HG02642 (cell line): ENCODE measurements around the gene TENM4.
"Not testable (repeated sequence)": the region's sequence is repeated elsewhere in the genome, so short reads cannot be mapped to it uniquely, and the experiment has no call there.

Experiments used
- ATAC-seq: cut with Tn5 transposase; IDR thresholded peaks from one replicate; pipeline ENCODE4 v1.9.1; 2021; ENCODE audit warnings: mild to moderate bottlenecking; ENCODE audit not compliant: unreplicated experiment, poor library complexity

TENM4 gene

DNA sequence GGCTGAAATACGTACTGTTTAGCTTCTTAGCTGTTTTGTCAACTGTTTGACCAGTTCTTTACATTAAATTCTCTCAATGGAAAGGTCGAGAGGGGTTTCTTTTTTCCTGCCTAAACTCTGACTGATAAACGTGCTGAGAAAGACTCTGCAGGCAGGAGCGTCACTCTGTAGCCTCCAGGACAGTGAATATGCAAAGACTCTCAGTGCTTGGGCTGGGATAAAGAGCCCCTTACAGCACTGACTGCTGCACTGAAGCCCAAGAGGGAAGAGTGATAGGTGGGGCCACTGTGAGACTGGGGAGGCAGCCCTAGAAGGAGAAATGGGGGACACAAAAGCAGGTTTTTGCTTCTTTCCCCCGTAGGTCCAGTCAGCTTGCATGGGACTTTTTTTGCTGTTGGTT, 213.5 kb downstream of the TENM4 start:
- no peak for ATAC-seq

DNA sequence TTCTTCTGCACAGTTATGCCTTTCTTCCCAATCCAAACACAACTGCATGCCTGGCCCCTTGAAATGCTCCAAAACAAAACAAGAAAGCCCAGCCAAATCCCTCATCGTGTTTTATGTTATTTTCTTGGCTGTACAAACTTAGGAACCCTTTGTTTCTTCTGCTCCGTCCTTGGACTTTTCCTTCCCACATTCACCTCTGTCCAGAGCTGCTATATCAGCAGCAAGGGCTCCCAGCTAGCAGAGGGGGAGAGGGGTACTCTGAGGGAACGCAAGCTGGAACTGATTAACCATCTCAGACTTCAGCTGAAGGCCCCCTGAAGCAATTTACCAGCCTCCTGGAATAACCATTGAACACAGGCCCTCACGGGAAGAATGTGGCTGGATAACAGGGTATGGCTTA, 214.7 kb downstream of the TENM4 start:
- no peak for ATAC-seq

DNA sequence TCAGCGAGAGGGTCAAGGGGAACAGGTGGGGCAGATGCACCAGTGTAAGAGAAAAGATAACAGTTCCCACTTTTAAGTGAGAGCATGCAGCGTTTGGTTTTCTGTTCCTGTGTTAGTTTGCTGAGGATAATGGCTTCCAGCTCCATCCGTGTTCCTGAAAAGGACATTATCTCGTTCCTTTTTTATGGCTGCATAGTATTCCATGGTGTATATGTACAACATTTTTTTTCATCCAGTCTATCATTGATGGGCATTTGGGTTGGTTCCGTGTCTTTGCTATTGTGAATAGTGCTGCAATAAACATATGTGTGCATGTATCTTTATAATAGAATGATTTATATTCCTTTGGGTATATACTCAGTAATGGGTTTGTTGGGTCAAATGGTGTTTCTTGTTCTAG, 218.7 kb downstream of the TENM4 start:
- ATAC-seq = not testable (repeated sequence)

DNA sequence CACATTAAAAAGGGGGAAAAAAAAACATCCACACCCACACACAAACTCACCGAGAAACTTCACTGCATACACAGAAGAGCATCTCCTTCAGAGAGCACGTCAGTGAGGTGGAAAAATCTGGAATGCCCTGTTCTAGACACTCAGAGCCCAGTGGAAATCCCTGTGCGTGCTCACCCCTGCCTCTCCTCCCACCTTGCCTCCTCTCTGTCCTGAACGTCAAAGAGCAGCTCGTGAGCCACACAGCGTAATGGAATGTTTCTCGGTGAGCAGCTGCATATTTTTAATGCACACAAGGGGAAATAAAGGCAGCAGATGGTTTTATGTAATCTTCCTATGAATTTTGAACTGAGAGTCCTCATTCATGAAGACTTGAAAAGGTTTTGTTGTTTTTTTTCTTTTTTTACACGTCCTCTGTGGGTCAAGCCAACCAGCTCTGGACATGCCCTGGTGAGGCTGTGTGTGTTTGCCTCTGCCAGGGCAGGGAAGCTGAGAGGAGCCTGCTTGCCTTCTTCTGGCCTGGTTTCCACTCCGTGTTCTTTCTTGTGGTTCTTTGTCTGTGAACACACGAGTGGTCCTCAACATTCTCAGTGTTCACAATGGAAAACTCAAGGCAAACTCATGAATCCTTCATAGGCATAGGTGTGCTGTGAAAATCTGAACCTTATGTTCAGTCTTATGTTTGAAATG, 219.2 kb downstream of the TENM4 start:
- no peak for ATAC-seq

DNA sequence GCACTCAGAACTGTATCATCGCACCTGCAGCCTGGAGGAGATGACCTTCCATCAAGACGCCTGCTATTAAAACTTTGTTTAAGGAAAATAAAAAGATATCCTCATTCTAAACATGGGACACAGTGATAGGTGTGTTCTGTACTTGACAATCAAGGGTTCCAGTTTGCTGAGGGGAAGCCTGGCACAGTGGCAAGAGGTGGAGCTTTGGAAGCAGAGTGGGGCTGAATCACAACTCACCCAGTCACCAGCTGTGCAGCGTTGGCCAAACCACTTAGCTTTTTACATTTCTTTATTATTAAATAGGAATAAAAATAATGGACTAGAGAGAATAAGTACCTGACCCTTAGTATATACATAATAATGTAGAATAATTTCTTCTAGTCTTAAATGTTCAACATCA, 220.7 kb downstream of the TENM4 start:
- no peak for ATAC-seq

DNA sequence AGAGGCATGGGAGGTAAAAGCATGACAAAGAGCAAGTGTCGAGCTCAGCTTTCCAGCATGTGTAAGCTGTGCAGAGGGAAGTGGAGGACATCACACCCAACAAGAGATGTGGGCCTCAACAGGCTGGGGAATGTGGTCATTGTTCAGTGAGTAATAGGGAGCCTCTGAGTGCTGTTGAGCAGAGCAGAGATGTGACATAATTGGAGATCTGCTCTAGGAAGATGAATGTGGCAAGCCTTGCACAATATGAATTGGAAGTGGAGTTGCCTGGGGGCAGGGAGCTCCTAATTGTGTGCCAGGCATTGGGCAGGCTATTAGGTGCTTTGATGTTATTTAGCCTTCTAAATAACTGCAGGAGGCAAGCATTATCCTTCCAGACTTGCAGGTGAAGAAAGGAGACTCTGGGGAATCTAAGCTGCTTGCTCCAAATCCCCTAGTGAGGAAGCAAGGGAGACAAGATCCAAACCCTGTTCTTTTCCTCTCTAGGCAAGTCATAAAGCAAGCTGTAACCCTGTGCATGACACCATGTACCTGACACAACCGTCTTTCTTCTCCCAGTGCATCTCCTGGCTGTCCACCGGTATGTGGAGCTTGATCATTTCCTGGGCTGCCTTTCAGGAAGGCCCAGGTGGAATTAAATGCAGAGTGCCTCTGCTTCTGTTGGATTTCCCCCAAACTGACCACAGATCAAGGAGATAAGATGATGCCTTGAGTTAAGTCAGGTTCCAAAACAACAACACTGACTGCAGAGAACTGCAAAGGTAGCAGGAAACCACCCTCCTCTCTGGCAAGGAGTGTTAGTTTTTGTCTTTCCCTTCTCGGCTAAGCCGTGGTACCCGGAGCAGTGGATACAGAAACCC, 221.4 kb downstream of the TENM4 start:
- no peak for ATAC-seq

DNA sequence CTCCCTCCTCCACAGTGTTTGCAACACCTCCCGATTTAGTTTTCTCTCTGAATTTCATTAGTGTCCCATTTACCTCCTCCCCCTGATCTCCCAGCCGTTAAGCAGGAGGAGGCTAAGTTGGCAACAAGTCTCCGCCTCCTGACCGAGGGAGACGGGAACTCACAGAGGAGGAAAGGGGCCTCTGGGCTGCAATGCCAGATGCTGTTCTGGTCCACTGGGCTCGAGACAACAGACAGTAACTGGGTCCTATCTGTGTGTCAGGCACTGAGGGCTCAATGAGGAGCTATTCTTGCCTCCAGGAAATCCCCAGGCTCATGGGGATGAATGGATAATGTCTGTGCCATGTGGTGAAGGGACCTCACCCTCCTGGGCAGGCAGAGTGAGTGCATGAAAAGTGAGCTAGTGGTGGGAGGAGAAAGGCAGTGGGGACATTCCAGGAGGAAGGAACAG, 228.1 kb downstream of the TENM4 start:
- no peak for ATAC-seq

DNA sequence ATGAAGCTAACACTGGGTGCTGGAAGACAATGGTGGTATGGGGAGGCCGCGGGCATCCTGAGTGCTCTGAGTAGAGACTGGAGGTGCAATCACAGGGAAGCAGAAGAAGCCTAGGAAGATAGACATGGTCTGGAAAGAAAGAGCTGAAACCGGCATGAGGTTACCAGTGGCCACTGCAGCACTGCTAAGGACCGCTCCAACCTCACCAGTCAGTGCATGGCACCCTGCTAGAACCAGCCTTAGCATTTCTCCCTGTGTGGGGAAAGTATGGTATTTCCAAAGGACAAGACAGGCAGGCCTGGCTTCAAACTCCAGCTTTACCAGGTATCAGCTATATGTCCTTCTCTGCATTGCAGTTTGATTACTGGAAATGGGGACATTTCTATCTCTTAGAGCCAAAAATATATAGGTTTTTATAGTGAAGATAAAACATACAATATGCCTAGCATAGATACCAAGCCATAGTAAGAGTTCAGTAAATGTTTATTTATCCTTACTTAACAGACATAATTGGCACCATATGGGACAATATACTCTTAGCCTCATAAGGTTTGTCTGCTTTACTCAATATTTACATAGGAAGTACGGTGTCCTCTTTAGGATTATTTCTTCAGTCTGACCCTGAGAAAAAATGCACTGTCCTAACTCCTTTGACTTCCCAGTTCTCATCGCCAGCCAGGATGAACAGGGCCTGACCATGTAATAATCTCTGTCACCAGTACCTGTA, 231.1 kb downstream of the TENM4 start:
- ATAC-seq = no peak

DNA sequence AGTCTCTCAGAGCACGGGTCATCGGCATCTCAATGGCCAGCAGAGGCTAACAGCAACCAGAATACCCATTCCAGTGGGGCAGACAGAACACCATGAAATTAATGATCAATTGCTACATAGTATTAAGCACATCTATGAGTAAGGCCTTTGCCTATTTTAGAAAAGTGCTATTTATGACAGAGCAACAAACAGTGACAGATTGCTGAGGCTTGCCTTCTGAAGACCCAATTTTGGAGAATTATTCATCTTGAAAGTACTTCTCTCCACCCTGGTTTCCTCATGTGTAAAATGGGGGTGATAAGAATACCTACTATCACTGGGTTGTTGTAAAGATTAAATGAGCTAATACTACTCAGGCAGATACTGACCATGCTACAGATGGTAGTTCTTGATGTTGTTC, 232.7 kb downstream of the TENM4 start:
- peak; percentile 56 for ATAC-seq

DNA sequence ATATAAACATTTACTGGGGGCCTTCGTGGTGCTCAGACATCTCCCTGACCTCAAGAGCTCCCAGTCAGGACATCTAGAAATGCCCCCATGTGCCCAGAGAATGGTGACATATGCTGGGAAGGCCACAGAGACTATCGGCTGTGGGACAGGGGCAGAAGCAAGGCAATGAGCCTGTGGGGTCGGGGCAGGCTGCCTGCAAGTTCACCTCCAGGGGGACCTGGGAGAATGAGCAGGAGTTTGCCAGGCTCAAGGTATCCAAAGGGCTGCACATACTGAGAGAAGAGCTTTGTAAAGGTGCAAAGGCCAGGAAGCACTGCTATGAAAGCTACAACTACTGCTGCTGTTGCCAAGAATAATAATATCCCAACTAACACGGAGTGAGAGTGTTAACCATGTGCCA, 233.9 kb downstream of the TENM4 start:
- no peak for ATAC-seq

DNA sequence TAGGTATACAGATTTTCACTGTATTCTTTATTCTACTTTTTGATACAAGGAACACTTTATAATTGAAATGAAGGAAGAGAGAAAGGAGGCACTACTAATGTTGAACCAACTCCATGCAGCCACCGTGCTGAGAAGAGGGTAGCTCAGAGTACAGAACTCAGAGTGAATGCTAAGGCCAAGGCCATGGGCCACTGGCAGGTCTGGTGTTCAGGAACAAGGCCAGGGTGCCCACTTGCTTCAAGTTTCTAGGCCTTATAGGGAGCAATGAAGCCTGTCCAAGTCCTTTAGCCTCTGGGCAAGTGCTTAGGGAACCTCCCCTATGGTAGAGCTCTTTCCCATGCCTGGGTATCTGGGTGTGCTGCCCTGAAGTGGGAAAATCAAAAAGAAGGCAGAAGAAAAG, 235.0 kb downstream of the TENM4 start:
- no peak for ATAC-seq

DNA sequence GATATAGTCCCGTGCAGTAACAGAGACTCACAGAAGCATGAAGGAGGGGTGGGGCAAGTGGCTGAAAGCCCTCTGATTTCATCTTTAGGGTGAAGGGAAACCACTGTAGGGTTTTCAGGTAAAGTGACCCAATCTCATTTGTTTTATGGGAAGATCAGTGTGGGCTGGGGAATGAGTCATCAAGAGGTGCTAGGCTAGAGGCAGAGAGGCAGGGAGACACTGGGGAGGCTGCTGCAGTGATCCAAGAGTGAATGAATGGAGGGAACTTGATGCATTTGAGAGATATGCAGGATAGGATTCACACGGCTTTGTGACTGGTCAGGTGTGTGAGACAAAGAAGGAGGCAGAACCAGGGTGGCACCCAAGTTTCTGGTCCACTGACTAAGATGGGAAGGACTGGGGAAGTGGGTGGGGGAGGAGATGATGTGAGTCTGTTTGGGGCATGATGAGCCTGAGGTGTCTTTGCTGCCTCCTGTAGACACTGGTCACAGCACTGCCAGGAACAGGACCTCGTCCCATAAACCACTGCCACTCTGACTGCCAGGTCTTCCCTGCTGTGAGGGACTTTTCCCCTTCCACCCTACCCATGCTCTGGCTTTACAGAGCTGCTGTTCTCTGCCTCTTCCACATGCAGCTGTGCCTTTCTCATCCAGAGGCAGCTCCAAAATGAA, 239.0 kb downstream of the TENM4 start:
- ATAC-seq = peak; percentile 51

DNA sequence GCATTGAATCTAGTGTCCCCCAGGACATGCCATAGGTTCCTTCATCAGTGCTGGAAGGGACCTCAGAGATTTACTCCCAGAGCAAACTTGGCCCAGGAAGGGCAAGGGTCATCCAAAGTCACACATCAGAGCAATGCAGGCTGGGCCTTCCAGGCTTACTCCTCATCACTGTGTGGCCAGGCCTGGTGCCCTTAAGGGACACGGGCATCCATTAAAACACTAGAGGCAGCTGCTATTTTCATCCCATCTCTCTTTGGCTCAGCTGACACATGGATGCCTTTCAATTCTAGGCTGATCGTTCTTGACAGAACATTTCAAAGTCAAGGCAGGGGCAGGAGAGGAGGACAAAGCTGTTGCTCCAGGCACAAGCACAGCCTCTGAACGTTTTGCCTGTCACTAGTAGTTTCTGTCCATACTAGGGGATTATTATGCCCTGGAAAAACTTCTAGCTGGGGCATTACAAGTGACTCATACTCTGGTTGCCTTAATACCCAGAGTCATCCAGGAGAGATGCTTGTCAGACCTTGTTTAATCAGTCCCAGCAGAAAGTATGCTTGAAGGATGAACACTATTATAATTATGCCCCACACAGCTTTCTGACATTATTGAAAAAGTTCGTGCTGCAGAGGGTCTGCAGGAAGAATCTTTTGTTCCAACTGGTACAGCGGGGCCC, 240.3 kb downstream of the TENM4 start:
- no peak for ATAC-seq

DNA sequence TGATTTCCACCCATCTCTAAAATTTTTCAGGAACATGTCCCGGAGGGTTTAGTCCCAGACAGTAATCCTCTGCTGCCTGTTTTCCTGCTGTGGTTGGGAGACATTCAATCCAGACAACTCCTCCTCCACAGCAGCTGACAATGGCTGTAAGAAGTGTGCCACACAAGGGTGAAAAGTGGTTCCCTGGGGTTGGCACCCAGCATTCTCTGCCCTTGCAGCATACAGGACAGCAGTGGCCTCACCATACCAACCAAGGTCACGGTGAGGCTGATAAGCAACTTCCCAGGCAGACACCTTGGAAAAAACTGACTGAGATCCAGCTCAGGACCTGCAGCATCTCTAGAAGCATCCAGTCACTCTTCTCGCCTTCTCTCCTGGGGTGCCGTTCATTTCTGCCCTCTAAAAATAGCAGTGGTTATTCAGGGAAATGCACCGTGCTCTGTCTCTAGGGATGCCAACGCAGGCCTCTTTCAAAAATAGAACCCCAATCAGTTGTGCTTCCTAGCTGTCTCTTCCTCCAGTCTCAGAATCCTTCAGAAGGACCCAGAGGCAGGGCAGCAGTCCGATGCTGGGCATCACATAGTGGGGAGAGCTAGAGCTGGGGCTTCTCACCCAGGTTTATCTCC, 241.0 kb downstream of the TENM4 start:
- no peak for ATAC-seq

DNA sequence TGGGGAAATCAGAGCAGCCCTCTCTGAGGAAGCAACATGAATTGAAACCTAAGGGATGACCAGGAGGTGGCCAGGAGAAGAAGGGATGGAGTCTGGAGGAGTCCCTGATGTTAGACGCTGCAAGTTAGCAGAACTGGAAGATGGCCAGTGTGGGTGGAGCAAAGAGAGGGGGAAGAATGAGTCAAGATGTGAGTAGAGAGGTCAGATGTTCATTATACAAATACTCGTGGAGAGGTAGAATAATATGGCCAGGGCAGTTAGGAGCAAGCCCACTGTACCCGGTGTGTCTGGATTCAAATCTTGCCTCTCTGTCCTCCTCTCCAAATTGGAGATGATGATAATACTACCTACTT, 242.0 kb downstream of the TENM4 start:
- ATAC-seq = no peak

DNA sequence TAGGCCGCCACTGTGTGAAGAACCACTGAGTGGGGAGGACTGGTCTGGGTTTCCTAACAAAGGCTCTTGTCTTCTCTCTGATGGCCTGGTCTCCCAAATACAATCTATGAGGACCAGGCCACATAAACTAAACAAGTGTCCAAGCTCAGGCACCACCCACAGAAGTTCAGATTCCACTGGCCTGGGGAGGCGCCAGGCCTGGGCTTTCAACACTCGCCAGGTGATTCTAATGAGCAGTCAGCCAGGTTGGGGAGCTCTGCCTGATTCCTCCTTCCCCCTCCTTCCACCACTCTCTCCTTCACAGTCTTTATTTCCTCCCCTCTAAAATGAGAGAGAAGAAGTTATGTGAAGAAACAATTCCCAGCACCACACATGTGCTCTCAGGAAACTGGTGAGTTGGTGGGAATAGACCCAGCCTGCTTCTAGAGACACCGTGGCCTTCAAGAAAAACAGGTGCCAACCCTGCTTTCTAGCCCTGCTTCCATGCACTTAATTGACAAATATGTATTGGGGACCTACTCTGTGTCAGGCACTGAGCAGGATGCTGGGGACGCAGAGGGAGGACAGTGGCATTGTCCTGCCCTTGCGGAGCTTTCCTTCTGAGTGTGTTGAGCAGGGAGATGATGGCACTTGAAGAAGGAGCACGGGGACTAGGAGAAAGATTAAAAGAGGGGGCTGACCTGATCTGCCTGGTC, 242.5 kb downstream of the TENM4 start:
- ATAC-seq = no peak

DNA sequence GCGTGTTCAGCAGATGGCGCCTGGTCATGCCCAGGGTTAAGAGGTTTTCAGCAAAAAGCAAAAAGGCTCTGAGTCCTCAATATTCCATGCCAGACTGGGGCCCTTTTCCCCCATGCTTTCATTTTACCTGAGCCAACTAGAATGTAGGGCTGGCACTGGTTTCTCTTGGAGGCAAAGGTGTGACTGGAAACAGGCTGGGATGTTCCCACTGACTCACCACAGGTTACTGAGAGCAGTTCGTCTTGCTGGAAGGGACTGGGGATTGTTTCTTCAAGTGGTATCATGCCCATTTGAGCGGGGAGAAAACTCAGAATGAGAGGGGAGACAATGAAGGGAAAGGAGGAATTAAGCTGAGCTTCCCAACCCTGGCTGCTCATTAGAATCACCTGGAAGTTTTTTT, 243.9 kb downstream of the TENM4 start:
- no peak for ATAC-seq

DNA sequence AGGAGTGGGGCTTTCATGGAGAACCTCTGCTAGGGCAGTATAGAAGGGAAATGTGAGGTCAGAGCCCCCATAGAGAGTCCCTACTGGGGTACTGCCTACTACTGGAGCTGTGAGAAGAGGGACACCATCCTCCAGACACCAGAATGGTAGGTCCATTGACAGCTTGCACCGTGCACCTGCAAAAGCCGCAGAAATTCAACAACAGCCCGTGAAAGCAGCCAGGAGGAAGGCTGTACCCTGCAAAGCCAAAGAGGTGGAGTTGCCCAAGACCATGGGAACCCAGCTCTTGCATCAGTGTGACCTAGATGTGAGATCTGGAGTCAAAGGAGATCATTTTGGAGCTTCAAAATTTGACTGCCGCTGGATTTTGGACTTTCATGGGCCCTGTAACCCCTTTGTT, 245.6 kb downstream of the TENM4 start:
- ATAC-seq = no peak

DNA sequence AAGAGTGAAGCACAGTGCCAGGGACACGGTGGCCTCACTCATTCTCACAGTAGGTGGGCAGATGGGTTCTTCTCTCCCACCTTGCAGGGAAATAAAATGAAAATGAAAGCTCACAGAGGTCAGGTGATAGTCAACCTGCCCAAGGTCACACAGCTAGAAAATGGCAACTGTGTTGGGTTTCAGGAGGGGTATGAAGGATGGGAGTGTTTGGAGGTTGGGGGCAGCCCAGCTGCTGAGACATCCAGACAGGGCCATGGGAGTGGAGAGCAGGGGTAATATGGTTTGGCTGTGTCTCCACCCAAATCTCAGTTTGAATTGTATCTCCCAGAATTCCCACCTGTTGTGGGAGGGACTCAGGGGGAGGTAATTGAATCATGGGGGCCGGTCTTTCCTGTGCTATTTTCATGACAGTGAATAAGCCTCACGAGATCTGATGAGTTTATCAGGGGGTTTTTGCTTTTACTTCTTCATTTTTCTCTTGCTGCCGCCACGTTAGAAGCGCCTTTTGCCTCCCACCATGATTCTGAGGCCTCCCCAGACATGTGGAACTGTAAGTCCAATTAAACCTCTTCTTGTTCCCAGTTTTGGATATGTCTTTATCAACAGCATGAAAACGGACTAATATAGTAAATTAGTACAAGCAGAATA, 247.0 kb downstream of the TENM4 start:
- no peak for ATAC-seq
